ENCODE results near the gene OR2M2. TPM values are rescaled to one million over a fixed set of nuclear protein-coding genes. Genes with fewer than 3 reads are reported as not detected.

Gene OR2M2
- total RNA-seq, 2 donors from 2014 or later: not detected

Other genes with a start within 250 kb of the OR2M2 start
- gene OR2AJ1, start 249.9 kb upstream of the OR2M2 start, total RNA-seq: not detected
- gene OR2L8, start 226.0 kb upstream of the OR2M2 start, total RNA-seq: not detected
- gene OR2AK2, start 209.6 kb upstream of the OR2M2 start, total RNA-seq: not detected
- gene OR2L5, start 161.2 kb upstream of the OR2M2 start, total RNA-seq: not detected
- under 1 TPM in 1 of 2 donors, not detected in 1; 0.05 TPM for gene OR2L2, start 144.8 kb upstream of the OR2M2 start, total RNA-seq
- gene OR2L3, start 128.0 kb upstream of the OR2M2 start, total RNA-seq: not detected
- gene OR2L13, start 79.6 kb upstream of the OR2M2 start, total RNA-seq: not detected
- gene OR2M5, start 29.7 kb upstream of the OR2M2 start, total RNA-seq: not detected
- gene OR2M3, start 22.4 kb downstream of the OR2M2 start, total RNA-seq: not detected
- gene OR2M4, start 56.6 kb downstream of the OR2M2 start, total RNA-seq: not detected
- not detected for gene OR2T33, start 103.2 kb downstream of the OR2M2 start, total RNA-seq
- not detected for gene OR2T12, start 128.6 kb downstream of the OR2M2 start, total RNA-seq
- not detected for gene OR2M7, start 149.7 kb downstream of the OR2M2 start, total RNA-seq
- not detected for gene OR14C36, start 174.0 kb downstream of the OR2M2 start, total RNA-seq
- not detected for gene OR2T4, start 186.8 kb downstream of the OR2M2 start, total RNA-seq
- not detected for gene OR2T6, start 200.9 kb downstream of the OR2M2 start, total RNA-seq
- gene OR2T1, start 228.2 kb downstream of the OR2M2 start, total RNA-seq: not detected

Data from left cardiac atrium (tissue), 2 donors.